DMS79 treated with DMSO at 0.1 percent for 48 hours (cell line): ENCODE results near the gene LYRM4.

Experiments
- DNase-seq: peaks from one replicate; lab custom pipeline; 2025; lab: John Stamatoyannopoulos, UW

LYRM4 gene

GRCh38 chr6:5260661-5261544 lies at the start of gene LYRM4, which contains the start of gene FARS2:
Gene LYRM4 (minus strand): TSS chr6:5260950. CDS start chr6:5260733, 217 bp downstream.
Gene FARS2 (plus strand): TSS chr6:5261513.
- peak; percentile 38 for DNase-seq

GRCh38 chr6:5308066-5308465 lies 47.3 kb upstream of the LYRM4 start:
- no peak for DNase-seq

GRCh38 chr6:5307058-5307457 lies 46.3 kb upstream of the LYRM4 start:
- DNase-seq = no peak

- DNase-seq = no peak
Observed at GRCh38 chr6:5305968-5306626, 45.3 kb upstream of the LYRM4 start.

GRCh38 chr6:5303682-5304081 lies 42.9 kb upstream of the LYRM4 start:
- DNase-seq = no peak

- DNase-seq = no peak
Observed at GRCh38 chr6:5302995-5303622, 42.4 kb upstream of the LYRM4 start.

- no peak for DNase-seq
Observed at GRCh38 chr6:5302220-5302946, 41.6 kb upstream of the LYRM4 start.

- no peak for DNase-seq
Observed at GRCh38 chr6:5300206-5300764, 39.5 kb upstream of the LYRM4 start.

GRCh38 chr6:5295623-5296022 lies 34.9 kb upstream of the LYRM4 start:
- no peak for DNase-seq

GRCh38 chr6:5294392-5295211 lies 33.9 kb upstream of the LYRM4 start:
- no peak for DNase-seq

- DNase-seq = no peak
Observed at GRCh38 chr6:5293692-5294091, 32.9 kb upstream of the LYRM4 start.

- no peak for DNase-seq
Observed at GRCh38 chr6:5292154-5292553, 31.4 kb upstream of the LYRM4 start.

GRCh38 chr6:5290500-5290899 lies 29.8 kb upstream of the LYRM4 start:
- DNase-seq = no peak

GRCh38 chr6:5290097-5290496 lies 29.3 kb upstream of the LYRM4 start:
- DNase-seq = no peak

- no peak for DNase-seq
Observed at GRCh38 chr6:5287966-5288297, 27.2 kb upstream of the LYRM4 start.

- no peak for DNase-seq
Observed at GRCh38 chr6:5287205-5287965, 26.6 kb upstream of the LYRM4 start.

- no peak for DNase-seq
Observed at GRCh38 chr6:5286780-5287179, 26.0 kb upstream of the LYRM4 start.

- DNase-seq = no peak
Observed at GRCh38 chr6:5285526-5285925, 24.8 kb upstream of the LYRM4 start.

GRCh38 chr6:5285081-5285480 lies 24.3 kb upstream of the LYRM4 start:
- no peak for DNase-seq

- no peak for DNase-seq
Observed at GRCh38 chr6:5282191-5282623, 21.5 kb upstream of the LYRM4 start.
